Measurements from ENCODE around the gene LBP.

GRCh38 chr20:38421915-38422314 lies 75.6 kb downstream of the LBP start:
- no peak for TF ChIP-seq NFIC (IDR thresholded peaks at IDR 0.05; ENCODE audit: low read depth, low read length)
- no peak for TF ChIP-seq E4F1 (IDR thresholded peaks at IDR 0.05; ENCODE audit: borderline replicate concordance, partially characterized antibody)
- no peak for TF ChIP-seq CBFB (IDR thresholded peaks at IDR 0.05; ENCODE audit: low read depth)
- TF ChIP-seq, protein P1, sequence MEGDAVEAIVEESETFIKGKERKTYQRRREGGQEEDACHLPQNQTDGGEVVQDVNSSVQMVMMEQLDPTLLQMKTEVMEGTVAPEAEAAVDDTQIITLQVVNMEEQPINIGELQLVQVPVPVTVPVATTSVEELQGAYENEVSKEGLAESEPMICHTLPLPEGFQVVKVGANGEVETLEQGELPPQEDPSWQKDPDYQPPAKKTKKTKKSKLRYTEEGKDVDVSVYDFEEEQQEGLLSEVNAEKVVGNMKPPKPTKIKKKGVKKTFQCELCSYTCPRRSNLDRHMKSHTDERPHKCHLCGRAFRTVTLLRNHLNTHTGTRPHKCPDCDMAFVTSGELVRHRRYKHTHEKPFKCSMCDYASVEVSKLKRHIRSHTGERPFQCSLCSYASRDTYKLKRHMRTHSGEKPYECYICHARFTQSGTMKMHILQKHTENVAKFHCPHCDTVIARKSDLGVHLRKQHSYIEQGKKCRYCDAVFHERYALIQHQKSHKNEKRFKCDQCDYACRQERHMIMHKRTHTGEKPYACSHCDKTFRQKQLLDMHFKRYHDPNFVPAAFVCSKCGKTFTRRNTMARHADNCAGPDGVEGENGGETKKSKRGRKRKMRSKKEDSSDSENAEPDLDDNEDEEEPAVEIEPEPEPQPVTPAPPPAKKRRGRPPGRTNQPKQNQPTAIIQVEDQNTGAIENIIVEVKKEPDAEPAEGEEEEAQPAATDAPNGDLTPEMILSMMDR (IDR thresholded peaks at IDR 0.05 in 2 of 3, conservative IDR thresholded peaks at IDR 0.05 in 1 of 3; ENCODE audit: control insufficient read depth in 2 of 3, extremely low read depth in 1 of 3, insufficient read depth in 1 of 3, low read depth in 3 of 3, low read length in 3 of 3): no peak
- TF ChIP-seq MTA2 (IDR thresholded peaks at IDR 0.05; ENCODE audit: low read depth): no peak
- no peak for TF ChIP-seq ZNF384 (IDR thresholded peaks at IDR 0.05; ENCODE audit: borderline replicate concordance, low read depth, low read length)
- TF ChIP-seq TARDBP (IDR thresholded peaks at IDR 0.05; ENCODE audit: borderline replicate concordance): no peak
- no peak for TF ChIP-seq CREM (IDR thresholded peaks at IDR 0.05; ENCODE audit: low read depth)
- TF ChIP-seq POLR2A (IDR thresholded peaks at IDR 0.05; ENCODE audit: low read depth, low read length): no peak; the same call in none of the 2 replicates

Data from GM12878 (cell line).